Mucosa of descending colon (tissue), 3 donors: ENCODE results near the gene RALGPS1. TPM values are rescaled to one million over a fixed set of nuclear protein-coding genes. Genes with fewer than 3 reads are reported as not detected.
A peak's percentile ranks its signal among the peaks of the same experiment; 100 is the strongest.

Experiments
- ATAC-seq: fragments of 200-7000 bp; cut with Tn5 transposase; one replicate; pipeline ENCODE4 v1.9.1; 2020; ENCODE audit warnings: mild to moderate bottlenecking, moderate library complexity
- DNase-seq, 3 donors: peaks; one replicate each; pipeline ENCODE4 v3.0.0-alpha.2; 2020
- H3K36me3 ChIP-seq: fragments of 200-600 bp; one replicate; pipeline ENCODE4 v1.8.0; 2021; ENCODE audit warnings: low read depth, mild to moderate bottlenecking
- H3K4me1 ChIP-seq: fragments of 200-600 bp; one replicate; pipeline ENCODE4 v1.8.0; 2021; ENCODE audit warnings: low read depth, mild to moderate bottlenecking
- H3K4me3 ChIP-seq: fragments of 200-600 bp; one replicate; pipeline ENCODE4 v1.8.0; 2021; ENCODE audit warnings: mild to moderate bottlenecking
- H3K9me3 ChIP-seq: fragments of 200-600 bp; one replicate; pipeline ENCODE4 v1.8.0; 2021; ENCODE audit warnings: mild to moderate bottlenecking
- CTCF ChIP-seq: fragments of 200-600 bp; IDR thresholded peaks from one replicate; pipeline ENCODE4 v1.8.0; 2022; ENCODE audit warnings: antibody characterized with exemption, mild to moderate bottlenecking
- intact Hi-C, 2 donors: fragments of 100-400 bp; cut with DNase I in 1 of 2; cut with micrococcal nuclease in 1 of 2; formaldehyde crosslinking; loops; one replicate each; pipeline versions ENCODE4 v1.11.0 to v1.11.1; 2022; cut with DNase I, micrococcal nuclease
- long read RNA-seq, 2 donors: library from polyadenylated mRNA; unstranded; transcript quantifications; one replicate each; pipeline ENCODE4 v2.0.0, GENCODE V29; 2019 to 2021
- total RNA-seq, 3 donors: library from RNA; stranded (reverse); fragmentation: NEBNext Ultra II Directional in 2 of 3; extraction: Animal tissue kit (Norgen Biotek cat#: 25700) in 2 of 3; gene quantifications; one replicate each; pipeline versions ENCODE4 v1.2.1 to v1.2.4, GENCODE V29; 2021 to 2023
- donor health status: DM: no; HTN: no; CAD: no; lungs with moderate emphysema.
- donor health status: DM: no; HTN: no; CAD: no.
- donor health status: DM: no; HTN: yes; CAD: no.

Gene RALGPS1
- total RNA-seq, result 10 to 100 TPM; 31.3 to 55.4 (median 32.1) TPM
- long read RNA-seq, donor 1, partial matches to known transcripts, result 2 of 13 reads
- long read RNA-seq, donor 1, other reads (novel, unspliced or antisense), result 10 of 13 reads
- long read RNA-seq, donor 2, partial matches to known transcripts, result 0 of 5 reads
- long read RNA-seq, donor 2, other reads (novel, unspliced or antisense), result 3 of 5 reads

- intact Hi-C loops, result no loop called here
- TF ChIP-seq CTCF, result no peak
These were observed at the start of gene RALGPS1 for GRCh38 chr9:126914458-126915280. RALGPS1 (plus strand) TSS chr9:126914782; CDS start chr9:126962290, 47,508 bp downstream.

GRCh38 chr9:126869368-126869767, 45.2 kb upstream of the RALGPS1 start:
- ATAC-seq, result no peak
- H3K4me3 ChIP-seq, result no peak overlapping the region
- peaks cover 1% of the 10 kb centered on the region for H3K36me3 ChIP-seq
- TF ChIP-seq CTCF, result no peak
- no peaks in the 10 kb centered on the region for H3K4me1 ChIP-seq
- no peak for DNase-seq
- no peaks in the 10 kb centered on the region for H3K9me3 ChIP-seq
- intact Hi-C loops, result no loop called here

More at GRCh38 chr9:126914458-126915280, at the start of gene RALGPS1:
- Histone ChIP-seq H3K4me3 (peak within 1 kb of the TSS; percentile 42), H3K4me1 (peaks cover 8% of the 10 kb centered on the region), H3K9me3 (no peaks in the 10 kb centered on the region), H3K36me3 (no peaks in the 10 kb centered on the region)
- DNase-seq (peak; percentile 93 to 97 (median 97)), ATAC-seq (peak; percentile 93)

GRCh38 chr9:126872516-126872915, 42.1 kb upstream of the RALGPS1 start:
- no peaks in the 10 kb centered on the region for H3K36me3 ChIP-seq
- H3K9me3 ChIP-seq, result no peaks in the 10 kb centered on the region
- no peak for ATAC-seq
- no peaks in the 10 kb centered on the region for H3K4me1 ChIP-seq
- TF ChIP-seq CTCF, result no peak
- intact Hi-C loops, result no loop called here
- no peak overlapping the region for H3K4me3 ChIP-seq
- no peak for DNase-seq

GRCh38 chr9:126874546-126875314, 39.9 kb upstream of the RALGPS1 start:
- no peak for ATAC-seq
- Histone ChIP-seq H3K4me3 (no peak overlapping the region), H3K4me1 (no peaks in the 10 kb centered on the region), H3K9me3 (no peaks in the 10 kb centered on the region), H3K36me3 (no peaks in the 10 kb centered on the region)
- no peak for DNase-seq
- no peak for TF ChIP-seq CTCF
- intact Hi-C loops, result no loop called here

- no peaks in the 10 kb centered on the region for H3K9me3 ChIP-seq
- intact Hi-C loops, result no loop called here
These were observed 38.6 kb upstream of the RALGPS1 start for GRCh38 chr9:126875756-126876510.

More at GRCh38 chr9:126875756-126876510, 38.6 kb upstream of the RALGPS1 start:
- DNase-seq (no peak), ATAC-seq (no peak)
- Histone ChIP-seq H3K4me1 (no peaks in the 10 kb centered on the region), H3K4me3 (no peak overlapping the region), H3K36me3 (no peaks in the 10 kb centered on the region)
- no peak for TF ChIP-seq CTCF
